ENCODE data around the gene WDR87.

WDR87 gene

GRCh38 chr19:37905946-37906868, at the start of gene WDR87:
Gene WDR87, minus strand, starts transcription at chr19:37906594. Its CDS starts 8,355 bp downstream, at chr19:37898239.
- DNase-seq, result no peak

DNA sequence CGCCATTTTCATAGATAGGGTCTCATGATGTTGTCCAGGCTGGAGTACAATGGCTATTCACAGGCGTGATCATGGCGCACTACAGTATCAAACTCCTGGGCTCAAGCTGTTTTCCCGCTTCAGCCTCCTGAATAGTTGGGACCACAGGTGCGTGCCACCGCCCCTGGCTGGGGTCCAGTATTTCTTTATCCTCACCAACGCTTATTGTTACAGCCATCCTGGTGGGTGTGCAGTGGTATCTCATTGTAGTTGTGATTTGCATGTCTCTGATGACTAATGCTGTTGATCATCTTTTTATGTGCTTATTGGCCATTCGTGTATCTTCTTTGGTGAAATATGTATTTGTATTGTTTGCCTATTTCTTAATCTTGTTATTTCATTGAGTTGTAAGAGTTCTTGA, 49.6 kb upstream of the WDR87 start:
- DNase-seq, result no peak

GRCh38 chr19:37954421-37954874, 48.1 kb upstream of the WDR87 start:
- no peak for DNase-seq

GRCh38 chr19:37953918-37954303, 47.5 kb upstream of the WDR87 start:
- no peak for DNase-seq

- no peak for DNase-seq
Measured at GRCh38 chr19:37953171-37953917, 47.0 kb upstream of the WDR87 start.

GRCh38 chr19:37951816-37952210, 45.4 kb upstream of the WDR87 start:
- DNase-seq, result peak; percentile 59

- no peak for DNase-seq
Measured at GRCh38 chr19:37950471-37951175, 44.2 kb upstream of the WDR87 start.

DNA sequence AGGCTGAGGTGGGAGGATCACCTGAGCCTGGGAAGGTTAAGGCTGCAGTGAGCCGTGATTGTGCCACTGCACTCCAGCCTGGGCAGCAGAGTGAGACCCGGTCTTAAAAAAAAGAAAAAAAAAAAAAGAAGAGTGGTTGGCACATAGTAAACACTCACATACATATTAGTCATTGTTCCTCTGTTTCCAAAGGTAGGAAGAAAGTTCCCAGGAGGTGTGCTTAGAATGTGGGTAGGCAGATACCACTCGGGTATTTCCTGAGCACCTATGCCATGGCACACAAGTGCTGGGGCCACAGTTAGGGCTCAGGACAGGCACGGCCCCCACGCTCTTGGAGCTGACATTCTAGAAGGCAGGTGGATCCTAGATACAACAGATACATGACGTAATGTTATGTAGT, 42.0 kb upstream of the WDR87 start:
- no peak for DNase-seq

DNA sequence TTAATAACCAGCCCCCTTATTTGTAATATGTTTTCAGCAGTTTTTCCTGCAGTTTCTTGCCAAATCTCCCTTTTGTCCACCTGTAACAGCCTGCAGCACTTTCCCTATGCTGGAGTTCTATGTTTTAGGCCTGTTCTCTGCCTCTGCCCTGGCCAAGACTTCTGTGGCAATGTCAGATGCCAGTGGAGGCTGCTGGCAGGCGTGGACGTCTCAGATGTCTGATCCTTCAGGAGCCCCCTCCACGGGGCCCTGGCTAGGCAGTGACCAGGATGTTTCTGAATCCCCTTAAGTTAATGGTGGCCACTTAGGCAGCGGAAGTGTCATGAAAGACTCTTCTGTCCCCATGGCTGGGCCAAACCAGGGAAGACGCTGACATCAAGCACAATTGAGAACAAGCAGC, 41.4 kb upstream of the WDR87 start:
- no peak for DNase-seq

GRCh38 chr19:37946132-37946531, 39.7 kb upstream of the WDR87 start:
- no peak for DNase-seq

DNA sequence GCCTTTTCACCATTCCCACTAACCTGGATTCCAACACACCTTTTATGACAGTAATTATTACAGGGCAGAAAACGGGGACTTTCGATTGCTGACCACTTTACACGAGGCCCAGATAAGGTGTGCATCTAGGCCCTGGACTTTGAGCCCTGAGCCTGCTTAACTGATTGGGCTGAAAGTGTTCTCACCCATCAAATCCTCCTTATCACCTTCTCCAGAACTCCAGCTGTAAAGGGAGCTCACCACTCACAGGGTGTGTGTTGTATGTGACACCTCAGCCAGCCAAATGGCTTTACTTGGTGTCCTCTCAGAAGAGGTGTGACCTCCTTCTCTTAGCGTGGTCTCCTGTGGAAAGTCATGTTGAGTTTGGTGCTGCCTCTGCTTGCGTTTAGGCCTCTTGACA, 37.1 kb upstream of the WDR87 start:
- no peak for DNase-seq

GRCh38 chr19:37942516-37942902, 36.1 kb upstream of the WDR87 start:
- DNase-seq, result no peak

- no peak for DNase-seq
Measured at GRCh38 chr19:37941782-37942515, 35.6 kb upstream of the WDR87 start.

DNA sequence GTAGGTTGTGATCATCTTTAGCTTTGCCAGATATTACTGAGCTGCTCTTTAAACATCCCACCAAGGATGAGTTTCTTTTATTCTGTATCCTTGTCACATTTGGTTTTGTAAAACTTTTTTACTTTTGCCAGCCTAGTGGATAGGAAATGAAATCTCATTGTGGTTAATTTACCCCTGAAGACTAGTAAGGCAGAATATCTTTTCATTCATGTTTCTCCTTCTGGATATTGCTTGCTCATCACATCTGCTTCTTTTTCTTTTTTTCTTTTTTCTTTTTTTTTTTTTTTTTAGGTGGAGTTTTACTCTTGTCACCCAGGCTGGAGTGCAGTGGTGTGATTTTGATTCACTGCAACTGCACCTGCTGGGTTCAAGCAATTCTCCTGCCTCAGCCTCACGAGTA, 32.0 kb upstream of the WDR87 start:
- DNase-seq, result no peak

GRCh38 chr19:37936886-37937285, 30.5 kb upstream of the WDR87 start:
- no peak for DNase-seq

- peak; percentile 54 for DNase-seq
Measured at GRCh38 chr19:37936166-37936565, 29.8 kb upstream of the WDR87 start.

DNA sequence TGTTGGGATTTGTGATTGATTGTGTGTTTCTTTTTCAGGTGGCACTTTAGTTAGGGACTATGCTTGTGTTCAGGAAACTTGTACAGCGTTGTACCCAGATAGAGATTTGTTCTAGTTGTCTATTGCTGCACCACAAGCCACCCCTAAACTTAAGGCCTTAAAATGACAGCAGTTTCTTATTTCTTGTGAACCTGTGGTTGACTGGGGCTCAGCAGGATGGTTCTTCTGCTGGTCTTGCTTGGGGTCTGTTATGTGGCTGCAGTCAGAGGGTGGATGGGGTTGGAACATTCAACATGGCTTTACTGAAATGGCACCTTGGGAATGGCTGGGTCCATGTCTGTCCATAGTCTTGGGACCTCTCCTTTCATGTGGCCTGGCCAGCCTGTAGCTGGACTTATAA, 28.9 kb upstream of the WDR87 start:
- DNase-seq, result no peak

DNA sequence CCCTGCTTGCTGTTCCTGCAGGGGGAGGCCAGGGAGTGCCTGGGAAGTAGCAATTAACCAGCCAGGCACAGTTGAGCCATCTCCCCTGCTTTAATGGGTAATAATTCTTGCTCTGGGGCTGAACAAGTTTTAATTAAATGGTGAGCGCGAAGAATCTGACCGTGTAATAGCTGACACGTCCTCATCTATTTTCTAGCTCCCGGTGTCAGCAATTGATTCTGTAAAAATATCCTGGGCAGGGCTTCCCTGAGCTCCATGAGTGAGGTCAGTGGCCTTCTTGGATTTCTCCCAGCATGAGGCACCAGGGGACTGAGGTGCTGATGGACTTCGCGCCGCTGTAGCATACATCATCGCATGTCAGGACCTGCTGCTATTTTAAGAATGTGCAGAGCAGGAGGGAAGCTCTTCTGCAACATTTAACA, 27.6 kb upstream of the WDR87 start:
- peak; percentile 63 for DNase-seq

GRCh38 chr19:37932985-37933936, 26.9 kb upstream of the WDR87 start:
- peak; percentile 82 for DNase-seq

DNA sequence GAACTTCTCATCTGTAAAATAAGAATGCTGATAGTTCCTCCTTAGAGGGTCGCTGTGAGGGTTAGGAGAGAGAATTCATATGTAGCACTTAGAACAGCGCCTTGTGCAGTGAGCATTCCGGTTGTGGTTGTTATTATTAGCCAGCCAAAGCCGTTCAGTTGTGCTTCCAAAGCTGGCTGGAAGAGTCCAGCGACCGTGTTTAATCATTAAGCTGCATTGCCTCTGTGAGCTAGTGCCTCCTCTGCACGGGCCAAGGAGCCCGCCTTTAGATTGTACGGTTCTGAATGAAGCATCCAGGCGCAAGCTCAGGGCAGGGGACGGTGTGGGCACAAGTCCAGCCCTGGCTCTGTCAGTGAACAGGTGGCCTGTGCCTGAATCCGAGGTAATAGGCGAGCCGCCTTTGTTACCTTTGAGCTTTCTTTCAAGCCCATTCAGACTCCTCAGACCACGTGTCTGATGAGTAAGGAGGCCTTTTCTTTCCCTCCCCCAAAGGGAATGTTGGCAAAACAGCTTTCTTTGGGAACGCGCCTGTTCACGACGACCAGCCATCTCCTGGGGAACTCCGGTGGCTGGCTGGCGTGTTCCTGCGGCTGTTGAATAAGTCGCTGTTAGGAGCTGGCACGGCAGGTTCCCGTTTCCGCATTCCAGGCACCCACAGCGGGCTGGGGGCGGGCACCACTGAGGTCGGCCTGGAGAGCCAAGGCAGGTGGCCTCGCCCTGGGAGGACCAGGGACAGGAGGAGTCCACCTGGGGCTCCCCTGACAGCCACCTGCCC, 25.7 kb upstream of the WDR87 start:
- DNase-seq, result peak; percentile 93

DNA sequence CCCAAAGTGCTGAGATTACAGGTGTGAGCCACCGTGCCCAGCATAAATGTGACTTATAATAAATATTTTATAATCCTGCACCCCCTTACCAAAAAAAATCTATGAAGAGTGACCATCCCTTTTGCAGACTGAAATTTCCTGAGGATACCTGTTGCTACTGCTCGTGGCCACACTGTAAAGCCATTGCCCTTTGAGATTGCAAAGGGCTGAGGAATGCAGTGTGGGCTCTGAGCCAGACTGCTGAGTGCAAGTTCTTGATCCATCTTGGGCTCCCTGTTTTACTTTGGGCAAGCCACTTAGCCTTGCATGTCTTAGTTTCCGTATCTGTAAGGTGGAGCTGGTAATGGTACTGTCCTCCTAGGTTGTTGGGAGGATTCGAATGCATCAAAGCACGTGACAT, 24.0 kb upstream of the WDR87 start:
- peak; percentile 62 for DNase-seq

All from NCI-H226 (cell line).